Right lobe of liver (tissue), 4 donors: ENCODE measurements around the gene SLC7A8.

Source experiments
- POLR2A ChIP-seq: fragments of 450-650 bp; IDR thresholded peaks from one replicate; pipeline ENCODE4 v1.6.1; 2017; ENCODE audit warnings: antibody characterized with exemption, mild to moderate bottlenecking
- TF ChIP-seq, protein P1 (sequence below), 4 donors: fragments of 200-600 bp in 3 of 4; fragments of 450-650 bp in 1 of 4; IDR thresholded peaks; one replicate each; pipeline versions ENCODE4 v1.5.1 to v1.8.0; 2016 to 2022; ENCODE audit warnings: antibody characterized with exemption in 4 of 4, mild to moderate bottlenecking in 2 of 4
- donor health status: DM: no; HTN: no; CAD: no.
- donor health status: DM: no; HTN: no; CAD: no.
- donor health status: DM: no; HTN: yes; CAD: no.

DNA sequence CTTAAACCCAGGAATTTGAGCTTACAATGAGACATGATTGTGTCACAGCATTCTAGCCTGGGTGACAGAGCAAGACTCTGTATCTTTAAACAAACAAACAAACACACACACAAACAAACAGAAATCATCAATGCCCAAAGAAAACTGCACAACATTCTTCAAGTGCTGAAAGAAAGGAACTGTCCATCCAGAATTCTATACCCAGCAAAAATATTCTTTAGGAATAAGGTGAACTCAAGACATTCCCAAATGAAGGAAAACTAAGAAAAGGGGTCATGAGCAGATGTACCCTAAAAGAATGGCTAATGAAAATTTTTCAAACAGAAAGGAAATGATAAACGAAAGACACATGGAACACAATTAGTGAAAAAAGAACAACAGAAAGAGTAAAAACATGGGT, 32.0 kb upstream of the SLC7A8 start:
- TF ChIP-seq, protein P1, sequence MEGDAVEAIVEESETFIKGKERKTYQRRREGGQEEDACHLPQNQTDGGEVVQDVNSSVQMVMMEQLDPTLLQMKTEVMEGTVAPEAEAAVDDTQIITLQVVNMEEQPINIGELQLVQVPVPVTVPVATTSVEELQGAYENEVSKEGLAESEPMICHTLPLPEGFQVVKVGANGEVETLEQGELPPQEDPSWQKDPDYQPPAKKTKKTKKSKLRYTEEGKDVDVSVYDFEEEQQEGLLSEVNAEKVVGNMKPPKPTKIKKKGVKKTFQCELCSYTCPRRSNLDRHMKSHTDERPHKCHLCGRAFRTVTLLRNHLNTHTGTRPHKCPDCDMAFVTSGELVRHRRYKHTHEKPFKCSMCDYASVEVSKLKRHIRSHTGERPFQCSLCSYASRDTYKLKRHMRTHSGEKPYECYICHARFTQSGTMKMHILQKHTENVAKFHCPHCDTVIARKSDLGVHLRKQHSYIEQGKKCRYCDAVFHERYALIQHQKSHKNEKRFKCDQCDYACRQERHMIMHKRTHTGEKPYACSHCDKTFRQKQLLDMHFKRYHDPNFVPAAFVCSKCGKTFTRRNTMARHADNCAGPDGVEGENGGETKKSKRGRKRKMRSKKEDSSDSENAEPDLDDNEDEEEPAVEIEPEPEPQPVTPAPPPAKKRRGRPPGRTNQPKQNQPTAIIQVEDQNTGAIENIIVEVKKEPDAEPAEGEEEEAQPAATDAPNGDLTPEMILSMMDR (IDR thresholded peaks at IDR 0.05): no peak
- no peak for TF ChIP-seq POLR2A
